ENCODE results near the gene HSD17B14.

HSD17B14 gene

DNA sequence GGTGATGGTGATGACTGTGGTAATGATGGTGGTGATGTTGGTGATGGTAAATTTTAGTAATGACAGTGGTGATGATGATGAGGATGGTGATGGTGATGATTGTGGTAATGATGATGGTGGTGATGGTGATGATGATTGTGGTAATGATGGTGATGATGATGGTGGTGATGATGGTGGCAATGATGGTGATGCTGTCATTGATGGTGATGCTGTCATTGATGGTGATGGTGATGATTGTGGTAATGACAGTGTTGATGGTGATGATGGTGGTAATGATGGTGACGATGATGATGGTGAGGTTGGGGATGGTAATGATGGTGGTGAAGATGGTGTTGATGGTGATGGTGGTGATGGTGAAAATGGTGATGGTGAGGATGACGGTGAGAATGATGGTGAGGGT lies 13.8 kb downstream of the HSD17B14 start:
- DNase-seq = no peak

GRCh38 chr19:48821633-48822032 lies 14.7 kb downstream of the HSD17B14 start:
- no peak for DNase-seq

- DNase-seq = no peak
These were observed 16.9 kb downstream of the HSD17B14 start for GRCh38 chr19:48819366-48819816.

DNA sequence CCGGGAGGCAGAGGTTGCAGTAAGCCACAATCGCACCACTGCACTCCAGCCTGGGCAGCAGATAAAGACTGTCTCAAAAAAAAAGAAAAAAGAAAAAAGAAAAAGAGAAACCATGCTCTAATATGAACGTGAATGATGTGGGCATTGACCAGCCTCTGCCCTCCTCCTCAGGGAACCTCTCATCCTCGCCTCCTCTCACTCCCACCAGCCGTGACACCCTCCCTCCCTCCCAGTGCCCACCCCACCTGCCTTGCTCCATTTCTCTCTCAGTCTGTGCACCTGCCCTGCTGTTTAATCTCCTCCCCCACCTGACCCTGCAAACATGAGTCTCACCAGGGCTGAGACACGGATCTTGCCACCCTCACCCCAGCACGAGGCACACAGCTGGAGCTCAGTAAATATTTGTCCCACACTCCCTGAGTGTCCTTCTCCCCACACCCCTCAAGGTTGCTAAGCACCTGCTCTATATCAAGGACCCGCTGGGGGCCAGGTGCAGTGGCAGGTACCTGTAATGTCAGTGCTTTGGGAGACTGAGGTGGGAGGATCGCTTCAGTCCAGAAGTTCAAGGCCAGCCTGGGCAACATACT lies 18.0 kb downstream of the HSD17B14 start:
- no peak for DNase-seq

DNA sequence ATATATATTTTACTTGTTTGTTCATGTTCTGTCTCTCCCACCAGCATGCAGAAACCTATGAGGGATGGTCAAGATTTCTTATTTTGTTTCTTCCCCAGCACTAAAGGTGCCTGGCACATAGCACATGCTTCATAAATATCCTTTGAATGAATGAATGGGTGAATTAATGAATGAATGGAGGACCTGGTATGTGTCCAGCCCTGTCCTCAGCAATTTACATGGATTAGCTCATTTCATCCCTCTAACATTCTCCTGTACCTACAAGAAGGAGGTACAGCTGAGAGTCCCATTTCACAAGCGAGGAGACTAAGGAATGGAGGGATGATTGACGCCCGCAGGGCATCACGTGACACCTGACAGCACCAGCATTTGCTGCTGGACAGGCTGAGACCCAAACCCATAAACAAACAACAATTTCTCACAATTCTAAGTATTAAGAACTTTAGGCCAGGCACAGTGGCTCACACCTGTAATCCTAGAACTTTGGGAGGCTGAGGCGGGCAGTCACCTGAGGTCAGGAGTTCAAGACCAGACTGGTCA lies 18.6 kb downstream of the HSD17B14 start:
- no peak for DNase-seq

- peak; percentile 13 for DNase-seq
These were observed 20.3 kb downstream of the HSD17B14 start for GRCh38 chr19:48815870-48816501.

GRCh38 chr19:48814895-48815294 lies 21.4 kb downstream of the HSD17B14 start:
- DNase-seq = no peak

- DNase-seq = no peak
These were observed 23.0 kb downstream of the HSD17B14 start for GRCh38 chr19:48813123-48813913.

DNA sequence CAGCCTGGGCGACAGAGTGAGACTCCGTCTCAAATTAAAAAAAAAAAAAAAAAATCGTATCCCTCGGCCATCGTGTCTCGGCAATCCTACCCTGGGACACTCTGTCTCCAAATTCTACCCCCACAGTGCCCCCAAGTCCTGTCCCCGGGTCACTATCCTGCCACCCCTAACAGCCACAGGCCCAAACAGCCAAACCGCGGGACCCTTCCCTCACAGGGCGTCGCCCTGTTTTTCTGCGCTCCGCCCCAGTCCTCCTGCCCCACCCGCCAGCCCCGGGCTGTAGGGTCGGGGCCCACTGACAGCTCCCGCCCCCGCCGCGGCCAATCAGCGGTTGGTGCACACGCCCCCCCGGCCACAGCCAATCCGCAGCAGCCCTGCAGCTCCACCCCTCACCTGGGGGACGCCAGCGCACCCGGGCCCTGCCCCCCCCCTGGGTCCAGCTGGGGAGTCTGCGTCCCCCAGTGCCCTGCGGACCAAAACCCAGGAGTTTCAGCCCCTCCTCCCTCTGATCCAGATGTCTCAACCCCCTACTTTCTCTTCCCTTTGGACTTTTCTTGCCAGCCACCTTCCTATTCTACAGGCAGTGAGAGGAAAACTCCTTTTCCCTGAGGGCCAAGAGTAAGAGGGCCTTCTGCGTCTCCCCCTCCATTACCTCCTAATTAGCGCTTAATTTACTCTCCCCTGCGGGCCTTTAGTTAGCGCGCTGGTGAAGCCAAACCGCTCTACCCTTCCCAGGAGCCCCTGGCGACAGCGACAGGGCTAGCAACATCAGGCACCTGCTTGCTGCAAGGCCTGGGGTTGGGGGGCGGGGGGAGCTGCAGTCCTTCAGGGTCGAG lies 24.0 kb downstream of the HSD17B14 start:
- DNase-seq = peak; percentile 77

DNA sequence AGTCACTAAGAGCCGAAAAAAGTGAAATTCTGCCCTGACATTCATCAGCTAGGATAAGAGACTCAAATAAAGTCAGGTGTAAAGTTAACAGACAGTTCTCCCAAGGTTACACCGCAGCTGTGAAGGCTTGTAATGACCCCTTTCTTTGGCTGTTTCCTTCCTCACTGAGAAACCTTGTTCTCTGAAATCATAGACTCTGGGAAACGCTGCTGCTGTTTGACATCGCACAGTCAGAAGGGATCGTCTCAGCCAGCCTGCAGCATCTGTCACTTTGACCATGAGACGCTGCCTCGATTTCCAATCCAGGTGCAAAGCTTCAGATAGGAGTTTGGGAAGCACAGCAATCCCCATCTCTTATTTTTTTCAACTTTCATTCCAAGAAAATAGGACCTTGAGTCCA lies 26.1 kb downstream of the HSD17B14 start:
- DNase-seq = no peak

- DNase-seq = no peak
These were observed 28.5 kb downstream of the HSD17B14 start for GRCh38 chr19:48807590-48808308.

DNA sequence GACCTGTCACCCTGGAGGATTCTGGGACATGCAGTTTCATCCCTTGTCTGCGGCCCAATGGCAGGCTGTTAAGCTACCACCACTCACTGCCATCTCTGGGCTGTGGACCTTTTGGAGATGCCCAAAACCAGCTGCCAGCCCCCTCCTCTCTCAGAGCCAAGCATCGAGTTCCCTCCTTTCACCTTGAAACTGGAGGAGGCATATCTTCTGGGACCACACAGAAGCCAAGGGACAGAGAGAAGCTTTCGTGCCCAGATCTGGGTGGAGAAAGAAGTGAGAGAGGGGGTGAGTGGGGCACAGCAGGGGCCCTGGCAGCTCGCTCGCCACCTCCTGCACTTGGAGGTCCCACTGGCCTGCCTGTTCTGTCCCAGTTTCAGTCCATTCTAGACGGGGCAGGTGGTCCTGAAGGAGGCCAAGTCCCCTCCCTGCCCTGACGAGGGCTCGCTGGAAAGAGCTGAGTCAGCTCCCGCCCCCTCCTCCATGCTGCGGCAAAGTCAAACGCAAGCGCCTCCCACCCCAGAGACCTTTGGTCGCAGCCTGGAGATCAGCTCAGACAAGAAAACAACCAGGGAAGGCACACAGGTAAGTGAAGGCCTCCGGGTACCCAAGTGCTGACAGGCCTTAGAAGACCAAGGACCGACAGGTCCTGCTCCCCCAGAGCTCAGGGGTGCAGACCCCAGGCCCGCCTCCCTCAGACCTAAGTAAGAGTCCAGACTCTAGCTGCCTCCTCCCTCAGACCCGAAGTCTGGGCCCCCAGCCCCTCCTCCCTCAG lies 29.3 kb downstream of the HSD17B14 start:
- DNase-seq = no peak

- peak; percentile 48 for DNase-seq
These were observed 29.8 kb downstream of the HSD17B14 start for GRCh38 chr19:48806518-48806817.

DNA sequence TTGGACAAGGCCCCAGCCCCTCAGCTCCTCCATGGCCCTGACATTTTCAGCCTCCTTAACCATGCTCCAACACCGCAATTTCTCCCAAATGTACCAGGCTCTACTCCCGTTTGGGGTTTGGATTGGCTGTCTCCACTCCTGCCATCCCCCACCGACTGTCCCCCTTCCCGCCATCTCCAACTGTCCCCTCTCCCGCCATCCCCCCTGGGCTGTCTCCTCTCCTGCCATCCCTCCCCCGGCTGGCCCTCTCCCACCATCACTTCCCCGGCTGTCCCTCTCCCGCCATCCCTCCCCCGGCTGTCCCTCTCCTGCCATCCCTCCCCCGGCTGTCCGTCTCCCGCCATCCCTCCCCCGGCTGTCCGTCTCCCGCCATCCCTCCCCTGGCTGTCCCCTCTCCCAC lies 30.8 kb downstream of the HSD17B14 start:
- no peak for DNase-seq

- no peak for DNase-seq
These were observed 31.8 kb downstream of the HSD17B14 start for GRCh38 chr19:48804496-48804895.

DNA sequence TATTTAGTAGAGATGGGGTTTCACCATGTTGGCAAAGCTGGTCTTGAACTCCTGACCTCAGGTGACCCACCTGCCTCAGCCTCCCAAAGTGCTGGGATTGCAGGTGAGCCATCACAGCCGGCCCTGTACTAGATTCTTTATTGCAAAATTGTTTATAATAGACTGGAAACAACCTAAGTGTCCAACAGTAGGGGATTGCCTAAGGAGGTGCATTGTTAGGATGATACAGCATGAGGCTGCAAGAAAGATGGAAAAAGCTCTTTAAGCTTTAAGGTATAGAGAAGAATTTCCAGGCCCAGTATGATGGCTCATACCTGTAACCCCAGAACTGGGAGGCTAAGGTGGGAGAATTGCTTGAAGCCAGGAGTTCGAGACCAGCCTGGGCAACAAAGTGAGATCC lies 33.7 kb downstream of the HSD17B14 start:
- no peak for DNase-seq

DNA sequence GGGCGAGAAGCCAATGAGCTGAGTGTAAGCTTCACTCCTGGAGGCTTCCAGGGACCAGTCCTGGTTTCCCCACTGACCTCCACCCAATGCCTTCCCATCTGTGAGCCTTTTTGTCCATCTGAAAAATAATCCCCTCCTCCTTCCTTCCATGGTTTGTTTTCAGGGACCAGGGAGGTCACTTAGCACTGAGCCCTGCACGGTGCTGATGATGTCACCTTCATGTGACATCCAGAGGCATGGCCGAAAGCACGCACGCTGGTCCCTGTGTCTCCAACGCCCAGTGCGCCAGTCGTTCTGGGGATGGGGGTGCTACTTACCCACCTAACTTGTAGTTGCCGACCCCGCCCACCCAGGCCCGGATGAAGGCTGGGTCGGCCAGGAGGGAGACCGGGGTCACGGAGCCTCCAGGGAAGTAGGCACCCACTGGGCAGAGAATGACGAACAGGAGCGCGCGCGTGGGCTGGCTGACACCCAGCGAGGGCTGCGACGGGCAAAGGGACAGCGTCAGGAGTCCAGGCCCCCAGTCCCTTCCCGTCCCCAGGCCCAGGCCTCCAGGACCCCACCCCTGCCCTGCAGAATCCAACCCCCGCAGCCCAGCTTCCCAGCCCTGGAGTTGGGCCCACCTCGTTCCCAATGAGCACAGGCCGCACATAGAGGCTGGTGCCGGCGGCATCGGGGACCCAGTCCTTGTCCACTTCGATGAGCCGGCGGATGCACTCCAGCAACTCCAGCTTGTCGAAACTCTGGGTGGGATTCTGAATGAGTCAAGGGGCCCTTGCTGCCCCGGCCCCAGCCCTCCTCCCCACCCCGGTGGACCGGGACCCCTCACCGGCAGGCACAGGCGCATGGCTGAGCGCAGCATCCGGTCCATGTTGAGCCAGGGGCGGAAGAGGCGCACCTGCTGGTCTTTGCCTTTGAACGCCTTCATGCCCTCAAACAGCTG lies 36.7 kb downstream of the HSD17B14 start:
- no peak for DNase-seq

DNA sequence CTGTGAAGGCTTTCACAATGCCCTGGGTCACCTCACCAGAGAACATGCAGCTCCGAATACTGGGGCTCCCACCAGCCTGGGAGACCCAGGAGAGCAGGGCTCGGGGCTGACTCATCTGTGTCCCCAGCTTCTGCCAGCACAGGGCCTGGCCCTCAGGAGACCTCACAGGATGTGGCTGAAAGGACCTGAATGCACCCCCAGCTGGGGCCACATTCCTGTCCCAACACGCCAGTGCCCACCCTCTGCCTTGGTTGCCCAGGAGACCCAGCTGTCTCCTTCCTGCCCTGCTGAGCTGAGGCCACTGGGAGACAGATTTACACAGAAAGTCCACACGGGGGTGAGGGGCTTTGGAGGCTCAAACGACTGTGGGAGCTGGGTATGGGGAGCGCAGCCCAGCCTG lies 37.4 kb downstream of the HSD17B14 start:
- no peak for DNase-seq

- no peak for DNase-seq
These were observed 39.2 kb downstream of the HSD17B14 start for GRCh38 chr19:48797103-48797502.

DNA sequence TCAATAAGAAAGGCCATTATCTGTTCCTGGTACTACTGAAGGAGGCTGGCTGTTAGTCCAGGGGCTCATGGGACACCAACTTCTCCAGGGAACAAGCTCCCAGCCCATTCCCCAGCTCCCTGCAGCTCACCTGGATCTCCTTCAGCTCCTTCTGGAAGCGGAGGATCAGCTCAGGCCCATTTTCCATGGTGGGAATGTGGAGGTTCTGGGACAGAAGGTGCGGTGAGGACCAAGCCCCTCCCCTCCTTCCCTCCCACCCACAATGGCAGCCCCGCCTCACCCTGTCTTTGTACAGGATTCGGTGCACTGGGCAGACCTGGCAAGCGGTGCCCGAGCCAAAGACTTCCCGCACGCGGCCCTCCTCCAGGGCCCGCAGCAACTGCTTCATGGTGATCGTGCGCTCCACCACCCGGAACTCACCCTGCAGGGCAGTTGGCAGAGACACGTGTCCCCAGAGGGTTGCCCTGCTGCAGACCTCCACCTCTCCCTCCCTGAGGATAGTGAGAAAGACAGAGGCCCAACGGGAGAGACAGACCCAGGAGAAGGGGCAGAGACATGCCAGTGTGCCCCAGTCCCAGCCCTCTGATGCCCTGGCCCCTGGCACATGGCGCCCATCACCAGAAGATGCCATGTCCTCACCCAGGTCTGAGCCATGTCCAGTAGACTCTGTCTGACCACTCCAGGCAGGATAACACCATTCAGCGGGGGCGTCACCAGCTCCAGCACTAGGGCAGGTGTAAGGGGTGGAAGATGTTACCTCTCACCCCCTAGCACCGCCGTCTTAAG lies 39.8 kb downstream of the HSD17B14 start:
- no peak for DNase-seq
